OCI-LY3 (cell line): ENCODE results near the gene PLPPR1.
"Not testable (repeated sequence)": the region's sequence is repeated elsewhere in the genome, so short reads cannot be mapped to it uniquely, and the experiment has no call there.

Experiments used
- H2AFZ ChIP-seq: fragments of 200-600, 300-600 bp; shearing (Covaris generic); 2 replicates; pipeline ENCODE4 v1.6.0; 2014; ENCODE audit warnings: antibody characterized with exemption, low read depth, low read length
- H3K27ac ChIP-seq: fragments of 200-600, 300-600 bp; sonication (generic); 2 replicates; pipeline ENCODE4 v1.5.1; 2014; ENCODE audit warnings: mild to moderate bottlenecking, low read length, moderate library complexity, mixed read lengths
- H3K27me3 ChIP-seq: fragments of 200-600, 300-600 bp; sonication (generic); 2 replicates; pipeline ENCODE4 v1.6.1; 2014; ENCODE audit warnings: low read depth, low read length, mixed read lengths
- H3K36me3 ChIP-seq: fragments of 200-600, 300-600 bp; sonication (generic); replicated peaks from 2 replicates; pipeline ENCODE3; 2014; ENCODE audit warnings: low read depth, low read length, mixed read lengths
- H3K4me1 ChIP-seq: fragments of 300-600, 200-600 bp; sonication (generic); 2 replicates; pipeline ENCODE4 v1.6.1; 2014; ENCODE audit warnings: low read length, mixed read lengths
- H3K4me2 ChIP-seq: fragments of 200-600, 300-600 bp; sonication (generic); 2 replicates; pipeline ENCODE4 v1.6.1; 2014; ENCODE audit warnings: low read length, mixed read lengths
- H3K4me3 ChIP-seq: fragments of 300-600, 200-600 bp; sonication (generic); 2 replicates; pipeline ENCODE4 v1.5.1; 2014; ENCODE audit warnings: antibody characterized with exemption, mild to moderate bottlenecking, low read length, moderate library complexity
- H3K79me2 ChIP-seq: fragments of 300-600, 200-600 bp; shearing (Covaris generic); 2 replicates; pipeline ENCODE4 v1.6.1; 2014; ENCODE audit warnings: mild to moderate bottlenecking, low read length, mixed read lengths
- H3K9ac ChIP-seq: fragments of 300-600, 200-600 bp; shearing (Covaris generic); 2 replicates; pipeline ENCODE4 v1.6.0; 2014; ENCODE audit warnings: mild to moderate bottlenecking, low read length, moderate library complexity
- H3K9me3 ChIP-seq: fragments of 200-600, 300-600 bp; shearing (Covaris generic); 2 replicates; pipeline ENCODE4 v1.6.1; 2014; ENCODE audit warnings: low read length, mixed read lengths; ENCODE audit not compliant: insufficient read depth
- H4K20me1 ChIP-seq: fragments of 200-600, 300-600 bp; sonication (generic); 2 replicates; pipeline ENCODE4 v1.6.1; 2016; ENCODE audit warnings: low read length, mixed read lengths; ENCODE audit not compliant: insufficient read depth
- EZH2phosphoT487 ChIP-seq: fragments of 200-600 bp; shearing (Covaris generic); IDR thresholded peaks from 2 replicates; pipeline ENCODE4 v1.6.1; 2018; ENCODE audit warnings: antibody characterized with exemption, mixed run types, low read depth
- TF ChIP-seq, protein P1 (sequence below): fragments of 200-600, 300-600 bp; sonication (generic); IDR thresholded peaks from 2 replicates; pipeline ENCODE4 v1.5.1; 2014; ENCODE audit warnings: antibody characterized with exemption, low read length, low read depth

PLPPR1 gene

DNA sequence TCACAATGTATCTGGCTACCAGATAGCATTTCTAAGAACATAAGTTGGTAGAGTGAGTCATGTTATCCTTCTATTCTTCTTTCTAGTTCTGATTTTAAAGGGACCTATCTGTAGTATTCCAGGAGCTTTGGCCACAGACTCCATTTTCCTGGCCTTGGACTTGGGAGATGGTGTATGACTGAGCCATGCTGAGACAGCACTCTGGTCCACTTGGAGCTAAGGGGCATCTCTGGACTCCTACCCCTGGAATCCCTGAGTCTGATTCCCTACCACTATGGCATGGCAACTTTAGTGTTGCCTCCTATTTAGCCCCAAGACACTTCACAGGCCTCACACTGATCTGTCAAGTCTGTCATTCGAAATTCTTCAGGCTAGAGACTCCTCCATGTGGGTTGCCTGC, 297.5 kb downstream of the PLPPR1 start:
- no peak overlapping the region for H3K4me2 ChIP-seq
- no peak overlapping the region for H3K9ac ChIP-seq

DNA sequence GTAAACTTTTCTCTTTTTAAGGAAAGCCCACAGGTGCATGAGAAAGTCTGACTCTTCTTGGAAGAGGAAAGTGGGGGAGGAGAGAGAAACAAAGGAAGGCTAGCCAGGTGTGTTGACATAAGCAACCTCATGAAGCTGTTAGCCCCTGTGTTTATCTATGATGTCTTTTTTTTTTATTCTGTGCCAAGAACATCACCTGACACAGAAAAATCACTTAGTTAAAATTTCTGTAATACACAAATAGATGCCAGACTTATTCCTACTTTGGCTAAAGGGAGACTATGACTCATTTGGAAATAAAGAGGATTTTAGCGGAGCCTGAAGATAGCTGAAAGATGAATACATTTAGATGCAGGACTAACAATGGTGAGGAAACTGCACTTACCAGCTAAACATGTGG, 298.0 kb downstream of the PLPPR1 start:
- Histone ChIP-seq H3K4me2 (no peak overlapping the region), H2AFZ (no peak overlapping the region), H3K79me2 (no peaks in the 10 kb centered on the region), H3K27me3 (no peaks in the 10 kb centered on the region), H4K20me1 (no peaks in the 10 kb centered on the region), H3K9me3 (no peaks in the 10 kb centered on the region), H3K4me1 (no peaks in the 10 kb centered on the region), H3K9ac (no peak overlapping the region), H3K4me3 (no peak overlapping the region), H3K27ac (no peak overlapping the region), H3K36me3 (no peaks in the 10 kb centered on the region)
- TF ChIP-seq, protein P1, sequence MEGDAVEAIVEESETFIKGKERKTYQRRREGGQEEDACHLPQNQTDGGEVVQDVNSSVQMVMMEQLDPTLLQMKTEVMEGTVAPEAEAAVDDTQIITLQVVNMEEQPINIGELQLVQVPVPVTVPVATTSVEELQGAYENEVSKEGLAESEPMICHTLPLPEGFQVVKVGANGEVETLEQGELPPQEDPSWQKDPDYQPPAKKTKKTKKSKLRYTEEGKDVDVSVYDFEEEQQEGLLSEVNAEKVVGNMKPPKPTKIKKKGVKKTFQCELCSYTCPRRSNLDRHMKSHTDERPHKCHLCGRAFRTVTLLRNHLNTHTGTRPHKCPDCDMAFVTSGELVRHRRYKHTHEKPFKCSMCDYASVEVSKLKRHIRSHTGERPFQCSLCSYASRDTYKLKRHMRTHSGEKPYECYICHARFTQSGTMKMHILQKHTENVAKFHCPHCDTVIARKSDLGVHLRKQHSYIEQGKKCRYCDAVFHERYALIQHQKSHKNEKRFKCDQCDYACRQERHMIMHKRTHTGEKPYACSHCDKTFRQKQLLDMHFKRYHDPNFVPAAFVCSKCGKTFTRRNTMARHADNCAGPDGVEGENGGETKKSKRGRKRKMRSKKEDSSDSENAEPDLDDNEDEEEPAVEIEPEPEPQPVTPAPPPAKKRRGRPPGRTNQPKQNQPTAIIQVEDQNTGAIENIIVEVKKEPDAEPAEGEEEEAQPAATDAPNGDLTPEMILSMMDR: no peak
- TF ChIP-seq EZH2phosphoT487: no peak

More for the DNA sequence above, 297.5 kb downstream of the PLPPR1 start:
- no peak overlapping the region for H2AFZ ChIP-seq
- H3K9me3 ChIP-seq: no peaks in the 10 kb centered on the region
- H4K20me1 ChIP-seq: no peaks in the 10 kb centered on the region
- no peaks in the 10 kb centered on the region for H3K27me3 ChIP-seq
- TF ChIP-seq, protein P1: no peak
- TF ChIP-seq EZH2phosphoT487: no peak
- H3K36me3 ChIP-seq: no peaks in the 10 kb centered on the region
- H3K4me1 ChIP-seq: no peaks in the 10 kb centered on the region
- no peak overlapping the region for H3K4me3 ChIP-seq
- no peaks in the 10 kb centered on the region for H3K79me2 ChIP-seq
- H3K27ac ChIP-seq: no peak overlapping the region

DNA sequence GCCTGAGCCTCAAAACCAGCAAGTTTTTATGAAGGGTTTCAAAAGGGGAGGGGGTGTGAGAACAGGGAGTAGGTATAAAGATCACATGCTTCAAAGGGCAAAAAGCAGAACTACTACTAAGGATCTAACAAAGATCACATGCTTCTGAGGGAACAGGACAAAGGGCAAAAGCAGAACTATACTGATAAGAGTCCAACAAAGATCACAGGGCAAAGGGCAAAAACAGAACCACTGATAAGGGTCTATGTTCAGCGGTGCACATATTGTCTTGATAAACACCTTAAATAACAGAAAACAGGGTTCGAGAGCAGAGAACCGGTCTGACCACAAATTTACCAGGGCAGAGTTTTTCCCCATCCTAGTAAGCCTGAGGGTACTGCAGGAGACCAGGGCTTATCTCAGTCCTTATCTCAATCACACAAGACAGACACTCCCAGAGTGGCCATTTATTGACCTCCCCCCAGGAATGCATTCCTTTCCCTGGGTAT, 298.9 kb downstream of the PLPPR1 start:
- not testable (repeated sequence) for H3K9me3 ChIP-seq, H3K4me2 ChIP-seq, H3K4me3 ChIP-seq

DNA sequence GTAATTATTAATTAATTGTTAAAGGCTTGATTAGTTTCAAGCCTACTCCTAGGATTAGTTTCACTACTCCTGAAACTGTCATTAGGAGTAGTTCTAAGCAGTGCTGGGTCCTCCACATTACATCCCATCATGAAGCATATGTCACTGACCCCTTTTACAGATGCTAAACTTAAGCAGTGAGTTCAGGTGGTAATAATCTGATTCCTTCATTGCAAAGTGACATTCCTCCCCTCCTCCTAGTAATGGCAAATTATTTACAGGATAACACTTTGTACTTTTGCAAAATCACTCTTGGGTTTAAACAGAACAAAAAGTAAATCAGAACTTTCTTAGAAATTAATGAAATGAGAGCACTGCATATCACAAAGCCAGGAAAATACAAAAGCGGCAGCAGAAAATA, 303.8 kb downstream of the PLPPR1 start:
- Histone ChIP-seq H4K20me1 (no peaks in the 10 kb centered on the region), H3K4me1 (no peaks in the 10 kb centered on the region), H3K4me2 (no peak overlapping the region), H2AFZ (no peak overlapping the region), H3K79me2 (no peaks in the 10 kb centered on the region), H3K36me3 (no peaks in the 10 kb centered on the region), H3K9ac (no peak overlapping the region), H3K4me3 (no peak overlapping the region), H3K27ac (no peak overlapping the region), H3K9me3 (no peaks in the 10 kb centered on the region), H3K27me3 (peaks cover 4% of the 10 kb centered on the region; the same call in 1 of the 2 replicates)
- TF ChIP-seq, protein P1: no peak
- TF ChIP-seq EZH2phosphoT487: no peak

More for the DNA sequence above, 298.9 kb downstream of the PLPPR1 start:
- not testable (repeated sequence) for H3K9ac ChIP-seq, H3K27ac ChIP-seq, H3K4me1 ChIP-seq, H3K36me3 ChIP-seq, H4K20me1 ChIP-seq, H2AFZ ChIP-seq, H3K27me3 ChIP-seq, H3K79me2 ChIP-seq

DNA sequence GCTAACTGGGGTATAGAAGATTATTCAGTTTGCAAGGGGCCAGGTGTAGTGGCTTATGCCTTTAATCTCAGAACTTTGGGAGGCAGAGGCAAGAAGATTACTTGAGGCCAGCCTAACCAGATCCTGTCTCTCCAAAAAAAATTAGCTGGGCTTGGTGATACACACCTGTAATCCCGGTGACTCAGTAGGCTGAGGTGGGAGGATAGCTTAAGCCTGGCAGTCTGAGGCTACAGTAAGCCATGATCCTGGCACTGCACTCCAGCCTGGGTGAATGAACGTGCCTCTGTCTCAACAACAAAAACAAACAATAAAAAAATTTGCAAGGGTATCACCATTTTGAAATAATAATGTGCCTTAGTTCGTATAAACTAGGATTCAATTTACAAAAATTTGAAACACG, 305.0 kb downstream of the PLPPR1 start:
- Histone ChIP-seq H4K20me1 (no peaks in the 10 kb centered on the region), H3K27me3 (peaks cover 4% of the 10 kb centered on the region; the same call in 1 of the 2 replicates), H3K9me3 (no peaks in the 10 kb centered on the region), H3K36me3 (no peaks in the 10 kb centered on the region), H3K4me3 (no peak overlapping the region), H2AFZ (no peak overlapping the region), H3K79me2 (no peaks in the 10 kb centered on the region), H3K4me2 (no peak overlapping the region), H3K27ac (no peak overlapping the region), H3K9ac (no peak overlapping the region), H3K4me1 (no peaks in the 10 kb centered on the region)
- TF ChIP-seq EZH2phosphoT487: no peak
- TF ChIP-seq, protein P1: no peak
